Measurements from ENCODE around the gene ANXA8L1.
"Not testable (repeated sequence)": the region's sequence is repeated elsewhere in the genome, so short reads cannot be mapped to it uniquely, and the experiment has no call there.

Gene ANXA8L1

DNA sequence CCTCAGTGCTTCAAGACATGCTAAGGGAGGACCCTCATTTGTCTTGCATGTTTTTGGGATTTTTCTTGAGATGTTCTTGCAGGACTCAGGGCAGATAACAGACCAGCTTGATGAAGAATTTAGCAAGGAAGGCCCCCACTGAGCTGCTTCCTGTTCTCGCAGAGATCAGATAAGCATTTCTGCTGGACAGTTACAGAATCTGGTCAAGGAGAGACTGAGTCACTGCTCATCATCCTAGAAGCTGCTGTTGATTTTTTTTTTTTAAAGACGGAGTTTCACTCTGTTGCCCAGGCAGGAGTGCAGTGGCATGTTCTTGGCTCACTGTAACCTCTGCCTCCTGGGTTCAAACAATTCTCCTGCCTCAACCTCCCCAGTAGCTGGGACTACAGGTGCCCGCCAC lies 1.2 kb upstream of the ANXA8L1 start:
- not testable (repeated sequence) for DNase-seq (ENCODE audit: low read depth); H3K4me3 ChIP-seq (ENCODE audit: low read depth, low read length)

DNA sequence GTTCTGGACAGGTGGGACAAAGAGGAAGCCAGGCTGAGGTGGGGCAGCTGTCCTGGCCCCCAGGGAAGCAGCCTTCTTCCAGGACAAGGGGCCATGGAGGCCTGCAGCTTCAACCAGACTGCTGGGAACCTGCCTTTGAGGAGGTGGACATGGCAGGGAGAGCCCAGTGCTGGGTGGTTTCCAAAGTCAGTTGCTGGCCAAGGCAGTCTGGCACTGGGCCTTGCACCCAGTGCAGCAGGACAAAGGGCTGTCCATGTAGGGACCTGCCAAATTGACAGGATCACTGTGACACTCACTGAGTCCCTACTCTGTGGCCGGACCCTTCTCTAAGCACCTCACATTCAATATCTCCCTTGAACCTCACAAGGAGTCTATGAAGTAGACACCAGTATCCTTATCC lies 1.4 kb downstream of the ANXA8L1 start:
- DNase-seq (ENCODE audit: low read depth); H3K4me3 ChIP-seq (ENCODE audit: low read depth, low read length): not testable (repeated sequence)

DNA sequence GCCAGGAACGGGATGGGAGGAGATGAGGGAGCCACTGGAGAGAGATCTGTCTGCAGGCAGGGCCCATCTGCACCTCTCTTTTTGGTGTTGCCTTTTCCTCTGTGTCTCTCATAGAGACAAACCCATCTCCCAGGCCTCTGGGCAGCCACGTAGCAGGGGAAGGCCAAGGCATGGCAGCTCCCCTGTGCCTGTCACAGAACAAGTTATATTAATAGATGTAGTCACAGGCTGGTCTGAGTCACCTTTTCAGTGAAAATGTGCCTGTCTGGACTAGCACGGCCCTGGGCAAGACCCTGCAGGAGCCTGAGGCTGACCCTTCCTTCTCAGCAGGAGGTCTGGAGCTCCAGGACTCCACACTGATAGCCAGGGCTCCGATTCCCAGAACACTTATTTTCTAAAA lies 2.1 kb downstream of the ANXA8L1 start:
- DNase-seq (ENCODE audit: low read depth); H3K4me3 ChIP-seq (ENCODE audit: low read depth, low read length): not testable (repeated sequence)

DNA sequence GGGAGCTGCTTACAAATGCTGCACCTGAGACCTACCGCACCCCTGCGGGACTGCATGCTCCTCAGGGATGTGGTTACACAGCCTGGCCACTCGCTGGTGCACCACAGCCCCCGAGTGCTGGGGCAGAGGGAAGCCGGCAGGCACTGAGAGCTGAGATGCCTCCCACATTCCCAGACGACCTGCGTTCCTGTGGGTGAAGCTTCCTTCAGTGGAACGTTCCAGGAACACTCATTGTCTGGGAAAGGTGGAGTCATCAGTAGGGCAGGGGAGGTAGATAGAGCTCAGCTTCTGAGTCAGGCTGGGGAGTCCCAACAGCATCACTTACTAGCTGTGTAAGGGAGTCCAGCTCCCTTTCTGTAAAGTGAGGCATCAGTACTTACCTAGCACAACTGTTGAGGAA lies 2.5 kb downstream of the ANXA8L1 start:
- not testable (repeated sequence) for H3K4me3 ChIP-seq (ENCODE audit: low read depth, low read length); DNase-seq (ENCODE audit: low read depth)

GRCh38 chr10:46379233-46379848 lies 3.8 kb downstream of the ANXA8L1 start:
- H3K4me3 ChIP-seq (ENCODE audit: low read depth, low read length); DNase-seq (ENCODE audit: low read depth): not testable (repeated sequence)

DNA sequence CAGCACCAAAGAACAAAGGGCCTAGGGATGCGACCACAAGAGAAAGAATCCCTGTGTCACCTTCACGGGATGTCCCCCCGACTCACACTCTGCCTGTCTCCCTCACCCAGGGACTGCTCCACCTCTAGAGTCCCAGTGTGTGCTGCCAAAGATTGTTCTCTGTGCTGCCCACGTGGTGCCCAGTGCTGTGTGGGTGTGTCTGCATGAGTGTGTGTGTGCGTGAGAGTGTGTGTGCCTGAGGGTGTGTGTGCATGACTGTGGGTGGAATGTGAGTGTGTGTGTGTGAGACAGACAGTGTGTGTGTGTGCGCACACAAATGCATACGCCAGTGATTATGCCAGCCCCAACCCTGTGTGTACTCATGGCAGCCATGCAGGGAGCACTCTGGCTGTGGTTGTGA lies 10.3 kb downstream of the ANXA8L1 start:
- H3K4me3 ChIP-seq (ENCODE audit: low read depth, low read length); DNase-seq (ENCODE audit: low read depth): not testable (repeated sequence)

- not testable (repeated sequence) for DNase-seq (ENCODE audit: low read depth); H3K4me3 ChIP-seq (ENCODE audit: low read depth, low read length)
Measured at GRCh38 chr10:46386694-46387093, 11.1 kb downstream of the ANXA8L1 start.

GRCh38 chr10:46387309-46387902 lies 11.8 kb downstream of the ANXA8L1 start:
- not testable (repeated sequence) for H3K4me3 ChIP-seq (ENCODE audit: low read depth, low read length); DNase-seq (ENCODE audit: low read depth)

DNA sequence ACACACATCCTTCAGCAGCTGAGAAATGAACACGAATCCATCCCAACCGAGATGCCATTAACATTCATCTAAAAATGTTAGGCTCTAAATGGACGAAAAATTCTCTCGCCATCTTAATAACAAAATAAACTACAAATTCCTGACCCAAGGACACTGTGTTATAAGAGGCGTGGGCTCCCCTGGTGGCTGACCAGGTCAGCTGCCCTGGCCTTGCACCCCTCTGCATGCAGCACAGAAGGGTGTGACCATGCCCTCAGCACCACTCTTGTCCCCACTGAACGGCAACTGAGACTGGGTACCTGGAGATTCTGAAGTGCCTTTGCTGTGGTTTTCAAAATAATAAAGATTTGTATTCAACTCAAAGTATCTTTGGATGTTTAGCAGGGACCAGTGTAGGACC lies 15.8 kb downstream of the ANXA8L1 start:
- H3K4me3 ChIP-seq (ENCODE audit: low read depth, low read length); DNase-seq (ENCODE audit: low read depth): not testable (repeated sequence)

DNA sequence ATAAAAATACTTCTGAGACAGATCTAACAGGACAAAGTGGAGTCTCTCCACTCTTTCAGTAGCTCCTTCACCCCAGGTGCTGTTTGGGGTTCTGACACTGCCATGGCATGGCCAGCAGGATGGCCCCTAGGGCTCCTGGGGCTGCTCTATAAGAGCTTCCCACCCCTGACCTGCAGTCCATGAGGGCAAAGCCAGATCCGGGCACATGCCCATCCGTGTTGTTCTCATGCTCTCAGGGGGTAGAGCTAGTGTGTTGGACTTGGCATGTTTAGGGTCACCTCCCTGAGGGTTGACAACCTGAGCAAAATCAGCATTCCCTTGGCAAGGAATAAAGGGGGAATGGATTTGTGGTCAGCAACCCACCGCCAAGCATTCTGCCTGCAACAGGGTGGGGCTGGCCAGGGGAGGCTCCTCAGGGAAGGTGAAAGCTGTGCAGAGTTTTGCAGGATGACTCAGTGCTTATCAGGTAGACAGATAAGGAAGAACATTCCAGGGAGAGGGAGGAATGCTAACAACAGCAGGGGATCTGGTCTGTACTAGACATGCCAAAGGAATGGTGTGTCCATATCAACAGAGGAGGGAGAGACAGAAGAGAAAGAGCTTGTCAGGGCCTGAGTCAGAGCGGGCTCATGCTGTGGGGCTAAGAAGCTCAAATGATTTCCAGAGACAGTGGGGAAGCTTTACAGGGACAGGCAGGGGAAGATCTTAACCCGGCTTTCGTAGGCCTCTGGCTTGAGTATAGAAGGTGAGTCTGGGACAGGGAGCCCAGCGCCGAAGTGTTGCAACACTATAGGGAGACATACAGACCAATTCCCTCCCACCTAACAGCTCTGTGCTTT lies 21.1 kb downstream of the ANXA8L1 start:
- not testable (repeated sequence) for DNase-seq (ENCODE audit: low read depth)

GRCh38 chr10:46397767-46398166 lies 22.2 kb downstream of the ANXA8L1 start:
- not testable (repeated sequence) for DNase-seq (ENCODE audit: low read depth)

More for the DNA sequence above, 21.1 kb downstream of the ANXA8L1 start:
- H3K4me3 ChIP-seq (ENCODE audit: low read depth, low read length), result not testable (repeated sequence)

DNA sequence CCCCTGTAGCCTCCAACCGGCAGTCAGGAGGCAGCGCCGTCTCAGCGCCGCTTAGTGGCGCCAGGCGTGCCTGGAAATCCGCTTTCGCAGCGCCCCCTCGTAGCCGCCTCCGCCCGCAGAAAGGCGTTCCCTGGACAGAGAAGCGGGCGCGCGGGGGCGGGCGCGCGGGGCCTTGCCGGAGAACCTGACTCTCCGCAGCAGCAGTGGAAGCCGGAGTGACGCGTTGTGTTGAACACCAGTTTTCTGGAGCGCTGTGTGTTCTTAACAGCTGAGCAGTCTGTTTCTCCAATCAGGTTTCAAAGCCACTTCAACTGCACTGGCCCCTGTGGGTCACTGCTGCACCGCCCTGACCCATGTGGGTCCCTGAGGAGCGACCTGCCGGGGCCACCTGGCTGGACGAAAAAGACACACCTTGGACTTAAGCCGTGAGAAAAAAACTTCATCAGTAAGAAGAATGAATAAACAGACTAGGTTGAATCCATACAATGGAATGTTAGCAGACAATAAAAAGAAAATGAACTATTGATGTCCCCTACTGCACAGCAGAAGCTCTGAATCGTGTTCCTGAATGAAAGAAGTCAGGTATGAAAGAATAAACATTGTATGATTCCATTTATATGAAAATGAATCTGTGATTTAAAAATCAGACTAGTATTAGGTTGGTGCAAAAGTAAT lies 22.8 kb downstream of the ANXA8L1 start:
- TF ChIP-seq, protein P1, sequence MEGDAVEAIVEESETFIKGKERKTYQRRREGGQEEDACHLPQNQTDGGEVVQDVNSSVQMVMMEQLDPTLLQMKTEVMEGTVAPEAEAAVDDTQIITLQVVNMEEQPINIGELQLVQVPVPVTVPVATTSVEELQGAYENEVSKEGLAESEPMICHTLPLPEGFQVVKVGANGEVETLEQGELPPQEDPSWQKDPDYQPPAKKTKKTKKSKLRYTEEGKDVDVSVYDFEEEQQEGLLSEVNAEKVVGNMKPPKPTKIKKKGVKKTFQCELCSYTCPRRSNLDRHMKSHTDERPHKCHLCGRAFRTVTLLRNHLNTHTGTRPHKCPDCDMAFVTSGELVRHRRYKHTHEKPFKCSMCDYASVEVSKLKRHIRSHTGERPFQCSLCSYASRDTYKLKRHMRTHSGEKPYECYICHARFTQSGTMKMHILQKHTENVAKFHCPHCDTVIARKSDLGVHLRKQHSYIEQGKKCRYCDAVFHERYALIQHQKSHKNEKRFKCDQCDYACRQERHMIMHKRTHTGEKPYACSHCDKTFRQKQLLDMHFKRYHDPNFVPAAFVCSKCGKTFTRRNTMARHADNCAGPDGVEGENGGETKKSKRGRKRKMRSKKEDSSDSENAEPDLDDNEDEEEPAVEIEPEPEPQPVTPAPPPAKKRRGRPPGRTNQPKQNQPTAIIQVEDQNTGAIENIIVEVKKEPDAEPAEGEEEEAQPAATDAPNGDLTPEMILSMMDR (IDR thresholded peaks at IDR 0.05; ENCODE audit: control insufficient read depth, extremely low read depth, insufficient read depth), result peak; percentile 10; the same call in 1 of the 2 replicates
- peak overlapping the region; percentile 47 for H3K4me3 ChIP-seq (ENCODE audit: low read depth, low read length)
- peak; percentile 27 for DNase-seq (ENCODE audit: low read depth)

More at GRCh38 chr10:46397767-46398166, 22.2 kb downstream of the ANXA8L1 start:
- not testable (repeated sequence) for H3K4me3 ChIP-seq (ENCODE audit: low read depth, low read length)

DNA sequence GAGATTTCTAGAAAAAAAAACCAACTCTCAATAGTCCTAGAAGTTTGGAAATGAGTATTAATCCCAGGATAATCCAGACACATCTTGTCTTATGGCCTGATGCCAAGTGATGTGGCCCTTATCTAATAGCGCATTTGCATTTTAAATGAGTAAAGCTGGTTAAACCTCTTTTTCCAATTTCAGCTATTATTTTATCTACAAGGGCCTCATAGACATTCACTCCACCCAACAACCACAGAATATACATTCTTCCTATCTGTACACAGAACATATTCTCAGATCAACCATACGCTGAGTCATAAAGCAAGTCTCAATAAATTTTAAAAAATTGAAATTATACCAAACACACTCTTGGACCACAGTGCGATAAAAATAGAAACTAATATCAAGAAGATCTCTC lies 34.0 kb downstream of the ANXA8L1 start:
- DNase-seq (ENCODE audit: low read depth); H3K4me3 ChIP-seq (ENCODE audit: low read depth, low read length): not testable (repeated sequence)

DNA sequence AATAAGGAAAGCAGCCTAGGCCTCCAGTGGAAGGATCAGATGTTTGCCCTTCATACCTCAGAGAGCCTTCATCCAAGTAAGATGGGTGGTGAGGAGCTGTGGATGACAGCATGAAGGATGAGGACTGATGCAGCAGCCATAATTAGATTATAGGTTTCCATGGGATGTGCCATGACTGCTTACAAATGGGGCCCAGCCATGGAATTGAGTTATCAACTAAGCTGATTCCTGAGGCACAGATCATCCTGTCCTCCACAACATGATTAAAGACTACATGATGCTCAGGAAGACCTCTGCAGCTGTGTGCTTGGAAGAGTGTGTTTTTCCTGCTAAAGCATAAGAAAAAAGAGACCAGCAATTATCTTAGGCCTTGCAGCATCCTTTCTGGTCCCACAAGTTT lies 35.5 kb downstream of the ANXA8L1 start:
- not testable (repeated sequence) for H3K4me3 ChIP-seq (ENCODE audit: low read depth, low read length)

GRCh38 chr10:46412665-46413064 lies 37.1 kb downstream of the ANXA8L1 start:
- not testable (repeated sequence) for H3K4me3 ChIP-seq (ENCODE audit: low read depth, low read length); DNase-seq (ENCODE audit: low read depth)

More for the DNA sequence above, 35.5 kb downstream of the ANXA8L1 start:
- not testable (repeated sequence) for DNase-seq (ENCODE audit: low read depth)

DNA sequence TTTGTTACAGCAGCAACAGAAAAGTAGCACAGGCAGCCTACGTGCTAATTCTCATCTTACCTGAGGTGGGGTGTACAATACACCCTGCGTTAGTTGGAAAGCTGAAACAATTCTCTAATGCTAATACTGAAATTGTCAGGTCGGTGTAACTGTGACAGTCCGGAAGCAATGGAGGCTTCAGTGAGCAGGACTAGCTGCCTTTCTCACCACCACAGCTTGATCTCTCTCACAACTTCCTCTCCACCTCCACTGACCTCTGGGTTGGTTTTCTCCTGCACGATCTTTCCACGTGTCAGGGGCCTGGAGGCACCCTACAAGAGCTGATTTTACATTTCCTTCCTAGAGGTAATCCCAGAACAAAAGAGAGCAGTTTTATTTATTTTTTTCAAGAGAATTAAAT lies 39.7 kb downstream of the ANXA8L1 start:
- H3K4me3 ChIP-seq (ENCODE audit: low read depth, low read length); DNase-seq (ENCODE audit: low read depth): not testable (repeated sequence)

- H3K4me3 ChIP-seq (ENCODE audit: low read depth, low read length); DNase-seq (ENCODE audit: low read depth): not testable (repeated sequence)
Measured at GRCh38 chr10:46418283-46418682, 42.7 kb downstream of the ANXA8L1 start.
